ENCODE data around the gene SEC16B. TPM values are rescaled to one million over a fixed set of nuclear protein-coding genes. Genes with fewer than 3 reads are reported as not detected.

Gene SEC16B, protein sequence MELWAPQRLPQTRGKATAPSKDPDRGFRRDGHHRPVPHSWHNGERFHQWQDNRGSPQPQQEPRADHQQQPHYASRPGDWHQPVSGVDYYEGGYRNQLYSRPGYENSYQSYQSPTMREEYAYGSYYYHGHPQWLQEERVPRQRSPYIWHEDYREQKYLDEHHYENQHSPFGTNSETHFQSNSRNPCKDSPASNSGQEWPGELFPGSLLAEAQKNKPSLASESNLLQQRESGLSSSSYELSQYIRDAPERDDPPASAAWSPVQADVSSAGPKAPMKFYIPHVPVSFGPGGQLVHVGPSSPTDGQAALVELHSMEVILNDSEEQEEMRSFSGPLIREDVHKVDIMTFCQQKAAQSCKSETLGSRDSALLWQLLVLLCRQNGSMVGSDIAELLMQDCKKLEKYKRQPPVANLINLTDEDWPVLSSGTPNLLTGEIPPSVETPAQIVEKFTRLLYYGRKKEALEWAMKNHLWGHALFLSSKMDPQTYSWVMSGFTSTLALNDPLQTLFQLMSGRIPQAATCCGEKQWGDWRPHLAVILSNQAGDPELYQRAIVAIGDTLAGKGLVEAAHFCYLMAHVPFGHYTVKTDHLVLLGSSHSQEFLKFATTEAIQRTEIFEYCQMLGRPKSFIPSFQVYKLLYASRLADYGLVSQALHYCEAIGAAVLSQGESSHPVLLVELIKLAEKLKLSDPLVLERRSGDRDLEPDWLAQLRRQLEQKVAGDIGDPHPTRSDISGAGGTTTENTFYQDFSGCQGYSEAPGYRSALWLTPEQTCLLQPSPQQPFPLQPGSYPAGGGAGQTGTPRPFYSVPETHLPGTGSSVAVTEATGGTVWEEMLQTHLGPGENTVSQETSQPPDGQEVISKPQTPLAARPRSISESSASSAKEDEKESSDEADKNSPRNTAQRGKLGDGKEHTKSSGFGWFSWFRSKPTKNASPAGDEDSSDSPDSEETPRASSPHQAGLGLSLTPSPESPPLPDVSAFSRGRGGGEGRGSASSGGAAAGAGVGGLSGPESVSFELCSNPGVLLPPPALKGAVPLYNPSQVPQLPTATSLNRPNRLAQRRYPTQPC
- not detected for total RNA-seq

DNA sequence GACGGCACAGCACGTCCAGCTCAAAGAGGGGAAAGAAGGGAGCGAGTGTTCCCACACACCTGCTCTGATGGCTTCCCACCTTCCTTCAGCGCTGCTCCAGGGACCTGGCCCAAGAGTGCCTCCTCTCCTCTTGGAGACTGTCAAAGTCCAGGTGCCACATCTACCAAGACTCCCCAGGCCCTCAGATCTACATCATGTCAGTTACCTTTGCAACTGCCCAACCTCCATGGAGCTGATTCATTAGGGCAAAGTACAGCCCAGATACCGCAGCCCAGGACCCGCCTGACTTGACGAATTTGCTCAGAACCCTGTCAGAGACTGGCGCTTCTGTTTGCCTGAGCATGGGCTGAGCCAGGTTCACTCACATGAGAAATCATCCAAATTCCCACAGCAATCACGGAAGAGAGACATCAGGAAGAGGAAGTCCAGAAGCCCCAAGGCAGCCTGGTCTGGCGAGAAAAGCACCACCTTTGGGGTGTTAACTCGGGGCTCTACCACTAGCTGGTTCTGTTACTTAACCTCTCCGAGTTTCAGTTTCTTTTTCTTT lies at the start of gene SEC16B:
Gene SEC16B (minus strand): TSS at position 234 of the 547 bp plus-strand sequence. CDS start 2,077 bp downstream, outside the sequence.
- Histone ChIP-seq H3K4me1 (ENCODE audit: insufficient read depth, low read length) (no peaks in the 10 kb centered on the region), H3K9me3 (ENCODE audit: low read depth, low read length) (no peaks in the 10 kb centered on the region), H3K27me3 (ENCODE audit: insufficient read depth, low read length) (no peaks in the 10 kb centered on the region), H3K4me3 (ENCODE audit: low read length) (no peak within 1 kb of the TSS)

DNA sequence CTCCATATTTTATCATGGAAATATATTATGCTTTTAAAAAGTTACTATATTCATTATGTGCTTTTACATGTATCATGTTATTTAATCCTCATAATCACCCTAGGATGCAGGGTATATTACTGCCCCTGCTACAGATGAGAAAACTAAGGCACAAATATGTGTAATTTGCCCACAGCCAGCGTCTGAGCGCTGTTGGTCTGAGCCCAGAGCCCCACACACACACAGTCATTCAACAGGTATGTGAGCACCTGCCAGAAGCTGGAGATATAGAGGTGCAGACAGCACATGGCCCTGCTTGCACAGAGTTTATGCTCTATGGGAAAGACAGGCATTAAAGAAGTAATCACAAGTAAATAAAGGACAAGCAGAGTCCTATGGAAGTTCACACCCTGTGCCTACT lies 49.8 kb upstream of the SEC16B start:
- Histone ChIP-seq H3K4me3 (ENCODE audit: low read length) (no peak overlapping the region), H3K4me1 (ENCODE audit: insufficient read depth, low read length) (no peaks in the 10 kb centered on the region), H3K9me3 (ENCODE audit: low read depth, low read length) (peaks cover 4% of the 10 kb centered on the region), H3K27me3 (ENCODE audit: insufficient read depth, low read length) (no peaks in the 10 kb centered on the region)

DNA sequence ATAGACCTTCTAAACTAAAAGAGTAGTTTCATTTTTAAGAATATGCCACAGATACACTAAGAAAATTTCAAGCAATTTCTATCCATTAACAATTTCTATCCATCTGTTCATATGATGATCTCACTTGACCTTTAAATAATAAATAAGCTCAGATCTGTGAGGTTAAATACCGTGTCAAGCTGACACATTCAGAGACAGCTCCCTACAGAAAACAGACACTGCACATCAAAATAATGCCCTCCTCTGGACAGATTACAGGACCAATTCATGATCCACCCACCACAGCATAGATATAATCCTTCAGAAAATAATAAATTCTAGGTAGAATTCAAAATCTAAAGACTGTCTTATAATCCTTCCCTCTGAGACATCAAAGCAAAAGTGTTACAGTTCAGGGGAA lies 49.4 kb upstream of the SEC16B start:
- Histone ChIP-seq H3K9me3 (ENCODE audit: low read depth, low read length) (peaks cover 4% of the 10 kb centered on the region), H3K27me3 (ENCODE audit: insufficient read depth, low read length) (no peaks in the 10 kb centered on the region), H3K4me1 (ENCODE audit: insufficient read depth, low read length) (no peaks in the 10 kb centered on the region)

DNA sequence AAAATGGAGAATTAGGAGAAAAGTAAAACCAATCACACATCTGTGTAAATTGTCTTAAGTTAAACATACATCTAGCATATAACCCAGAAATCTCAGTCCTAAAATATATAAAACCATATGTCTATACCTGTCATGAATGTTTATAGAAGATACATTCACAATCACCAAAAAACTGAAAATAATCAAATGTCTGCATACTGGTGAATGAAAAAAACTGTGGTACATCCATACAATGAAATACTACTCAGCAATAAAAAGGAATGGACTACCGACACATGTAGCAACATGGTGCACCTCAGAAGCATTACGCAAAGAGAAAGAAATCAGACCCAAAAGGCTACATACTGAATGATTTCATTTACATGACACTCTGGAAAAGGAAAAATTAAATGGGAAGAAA lies 47.7 kb upstream of the SEC16B start:
- Histone ChIP-seq H3K9me3 (ENCODE audit: low read depth, low read length) (peaks cover 4% of the 10 kb centered on the region), H3K4me1 (ENCODE audit: insufficient read depth, low read length) (no peaks in the 10 kb centered on the region), H3K4me3 (ENCODE audit: low read length) (no peak overlapping the region), H3K27me3 (ENCODE audit: insufficient read depth, low read length) (no peaks in the 10 kb centered on the region)

More for the DNA sequence above, 49.4 kb upstream of the SEC16B start:
- H3K4me3 ChIP-seq (ENCODE audit: low read length): no peak overlapping the region

DNA sequence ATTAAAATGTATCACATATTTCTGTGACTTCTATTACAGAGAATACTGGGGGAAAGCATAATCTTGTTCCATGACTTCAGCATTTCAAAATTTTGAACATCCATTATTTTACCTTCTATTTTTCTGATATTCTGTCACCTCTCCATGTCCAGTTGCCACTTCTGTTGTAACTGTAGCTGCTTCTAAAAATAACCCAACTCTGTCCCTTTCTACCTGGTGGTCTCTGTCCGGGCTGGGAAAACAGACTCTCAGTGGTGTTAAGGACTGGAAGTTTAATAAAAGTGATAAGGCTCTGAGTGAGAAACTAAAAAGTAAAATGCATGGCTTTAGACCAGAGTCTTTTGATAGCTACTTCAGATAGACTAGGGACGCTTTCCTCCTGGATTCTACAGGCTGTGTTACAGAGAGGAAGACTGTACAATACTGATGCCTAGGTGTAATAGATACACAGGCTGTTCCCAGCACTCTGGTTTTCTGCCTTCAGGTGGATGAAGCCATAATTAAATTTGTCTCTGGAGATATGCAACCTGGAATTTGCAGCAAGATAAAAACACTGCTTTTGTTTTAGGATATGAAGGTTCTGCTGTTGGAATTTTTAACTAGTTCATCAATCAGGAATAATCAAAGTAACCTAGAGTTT lies 42.1 kb upstream of the SEC16B start:
- H3K27me3 ChIP-seq (ENCODE audit: insufficient read depth, low read length): no peaks in the 10 kb centered on the region

DNA sequence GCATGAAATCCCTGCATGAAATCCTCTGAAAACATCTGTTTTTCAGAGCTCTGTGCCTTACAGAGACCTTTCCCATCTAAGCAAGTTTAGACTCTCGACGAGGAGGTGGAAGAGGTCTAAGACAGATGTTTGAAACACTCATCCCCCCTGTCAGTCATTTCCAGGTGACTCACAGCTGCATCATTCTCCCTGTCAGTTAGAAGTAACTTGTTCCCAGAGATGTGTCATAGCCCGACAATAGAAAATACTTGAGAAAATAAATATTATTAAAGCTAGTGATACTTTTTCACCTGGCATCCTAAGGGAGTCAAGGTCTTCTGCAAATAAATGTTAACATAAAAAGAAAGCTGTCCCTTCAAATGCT lies 41.6 kb upstream of the SEC16B start:
- H3K27me3 ChIP-seq (ENCODE audit: insufficient read depth, low read length): no peaks in the 10 kb centered on the region
- no peak overlapping the region for H3K4me3 ChIP-seq (ENCODE audit: low read length)

More for the DNA sequence above, 42.1 kb upstream of the SEC16B start:
- Histone ChIP-seq H3K9me3 (ENCODE audit: low read depth, low read length) (peaks cover under 1% of the 10 kb centered on the region), H3K4me1 (ENCODE audit: insufficient read depth, low read length) (no peaks in the 10 kb centered on the region), H3K4me3 (ENCODE audit: low read length) (no peak overlapping the region)

DNA sequence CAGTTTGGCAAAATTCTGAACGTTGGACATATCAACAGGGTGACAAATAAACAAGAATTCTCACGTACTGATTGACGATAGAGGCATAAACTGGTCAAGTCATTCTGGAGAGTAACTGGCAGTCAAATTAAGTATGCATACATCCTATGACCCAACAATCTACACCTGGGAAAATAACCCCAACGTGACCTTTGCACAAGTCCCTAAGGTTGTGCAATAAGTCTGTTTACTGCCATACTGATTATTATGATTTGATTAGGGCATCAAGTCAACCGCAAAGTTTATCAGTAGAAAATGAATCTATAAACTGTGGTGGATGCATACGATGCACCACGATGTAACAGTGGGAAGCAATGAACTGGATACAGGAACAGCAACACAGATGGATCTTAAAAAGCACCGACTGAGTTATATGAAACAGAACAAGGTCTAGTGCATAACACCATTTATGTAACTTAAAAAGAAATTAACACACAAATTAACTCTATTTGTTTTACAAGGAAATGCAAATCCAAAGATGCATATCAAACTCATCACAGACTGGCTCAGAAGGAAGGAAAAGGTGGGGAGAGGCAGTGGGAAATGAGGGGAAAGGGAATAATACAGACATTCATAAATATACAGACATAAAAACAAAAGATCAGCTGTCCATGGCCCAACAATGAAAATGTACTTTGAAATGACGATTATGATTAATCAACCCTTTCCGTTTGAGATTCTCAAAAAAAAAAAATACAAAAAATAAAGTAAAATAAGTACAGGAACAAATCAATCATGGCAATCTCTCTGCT lies 41.0 kb upstream of the SEC16B start:
- Histone ChIP-seq H3K9me3 (ENCODE audit: low read depth, low read length) (no peaks in the 10 kb centered on the region), H3K27me3 (ENCODE audit: insufficient read depth, low read length) (no peaks in the 10 kb centered on the region), H3K4me3 (ENCODE audit: low read length) (no peak overlapping the region), H3K4me1 (ENCODE audit: insufficient read depth, low read length) (no peaks in the 10 kb centered on the region)

More for the DNA sequence above, 41.6 kb upstream of the SEC16B start:
- Histone ChIP-seq H3K4me1 (ENCODE audit: insufficient read depth, low read length) (no peaks in the 10 kb centered on the region), H3K9me3 (ENCODE audit: low read depth, low read length) (no peaks in the 10 kb centered on the region)

DNA sequence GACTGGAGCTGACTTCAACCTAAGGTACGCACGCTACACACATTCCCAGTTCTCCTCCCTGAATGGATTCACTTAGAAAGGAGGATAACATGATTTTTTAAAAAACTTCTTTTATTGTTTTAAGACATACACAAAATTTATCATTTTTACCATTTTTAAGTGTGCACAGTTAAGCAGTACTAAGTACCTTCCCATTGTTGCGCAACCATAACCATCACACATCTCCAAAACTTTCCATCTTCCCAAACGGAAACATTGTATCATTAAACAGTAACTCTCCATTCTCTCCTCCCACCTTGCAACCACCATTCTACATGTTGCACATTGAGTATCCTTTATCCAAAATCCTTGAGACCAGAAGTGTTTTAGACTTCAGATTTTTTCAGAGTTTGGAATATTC lies 36.2 kb upstream of the SEC16B start:
- no peaks in the 10 kb centered on the region for H3K27me3 ChIP-seq (ENCODE audit: insufficient read depth, low read length)
- H3K9me3 ChIP-seq (ENCODE audit: low read depth, low read length): no peaks in the 10 kb centered on the region
- H3K4me3 ChIP-seq (ENCODE audit: low read length): no peak overlapping the region
- H3K4me1 ChIP-seq (ENCODE audit: insufficient read depth, low read length): no peaks in the 10 kb centered on the region

DNA sequence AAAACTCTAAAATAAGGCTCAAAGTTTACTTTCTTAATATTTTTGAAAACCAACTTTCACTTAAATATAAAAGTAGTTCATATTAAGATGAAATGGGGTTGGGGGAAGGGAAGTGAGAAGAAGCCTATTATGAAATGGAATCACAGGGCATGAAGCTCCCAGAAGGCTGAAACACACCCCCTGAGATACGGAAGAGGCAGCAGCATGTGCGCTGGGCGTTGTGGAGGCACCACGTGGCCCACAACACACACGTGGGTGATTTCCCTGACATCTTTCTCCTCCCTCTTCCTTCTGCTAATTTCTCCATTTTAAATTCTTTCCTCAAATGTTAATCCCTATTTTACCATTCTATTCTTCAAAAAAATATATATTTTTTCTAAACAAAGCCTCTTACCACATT lies 35.6 kb upstream of the SEC16B start:
- Histone ChIP-seq H3K9me3 (ENCODE audit: low read depth, low read length) (no peaks in the 10 kb centered on the region), H3K27me3 (ENCODE audit: insufficient read depth, low read length) (no peaks in the 10 kb centered on the region), H3K4me1 (ENCODE audit: insufficient read depth, low read length) (no peaks in the 10 kb centered on the region), H3K4me3 (ENCODE audit: low read length) (no peak overlapping the region)

DNA sequence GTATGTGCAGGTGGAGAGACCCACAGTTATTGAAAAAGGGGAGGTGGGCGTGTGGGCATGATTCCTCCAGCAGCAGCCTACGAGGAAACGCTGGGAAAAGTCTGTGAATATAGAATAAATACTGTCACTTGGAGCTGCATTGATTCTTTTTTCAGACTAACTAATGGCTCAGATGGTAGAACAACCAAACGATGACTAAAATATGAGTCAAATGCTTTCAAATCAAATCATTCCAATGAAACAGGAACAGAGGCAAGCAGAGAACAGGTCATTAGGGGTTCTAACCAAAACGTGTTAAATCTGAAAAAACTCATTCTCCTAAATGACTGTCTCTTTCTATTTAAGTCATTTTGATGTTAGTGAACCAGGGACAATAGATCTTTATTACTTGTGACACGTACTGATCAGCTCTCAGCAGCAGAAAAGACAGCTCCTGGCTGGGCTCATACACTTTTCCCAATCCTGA lies 35.1 kb upstream of the SEC16B start:
- Histone ChIP-seq H3K4me3 (ENCODE audit: low read length) (no peak overlapping the region), H3K9me3 (ENCODE audit: low read depth, low read length) (no peaks in the 10 kb centered on the region), H3K4me1 (ENCODE audit: insufficient read depth, low read length) (no peaks in the 10 kb centered on the region), H3K27me3 (ENCODE audit: insufficient read depth, low read length) (no peaks in the 10 kb centered on the region)

DNA sequence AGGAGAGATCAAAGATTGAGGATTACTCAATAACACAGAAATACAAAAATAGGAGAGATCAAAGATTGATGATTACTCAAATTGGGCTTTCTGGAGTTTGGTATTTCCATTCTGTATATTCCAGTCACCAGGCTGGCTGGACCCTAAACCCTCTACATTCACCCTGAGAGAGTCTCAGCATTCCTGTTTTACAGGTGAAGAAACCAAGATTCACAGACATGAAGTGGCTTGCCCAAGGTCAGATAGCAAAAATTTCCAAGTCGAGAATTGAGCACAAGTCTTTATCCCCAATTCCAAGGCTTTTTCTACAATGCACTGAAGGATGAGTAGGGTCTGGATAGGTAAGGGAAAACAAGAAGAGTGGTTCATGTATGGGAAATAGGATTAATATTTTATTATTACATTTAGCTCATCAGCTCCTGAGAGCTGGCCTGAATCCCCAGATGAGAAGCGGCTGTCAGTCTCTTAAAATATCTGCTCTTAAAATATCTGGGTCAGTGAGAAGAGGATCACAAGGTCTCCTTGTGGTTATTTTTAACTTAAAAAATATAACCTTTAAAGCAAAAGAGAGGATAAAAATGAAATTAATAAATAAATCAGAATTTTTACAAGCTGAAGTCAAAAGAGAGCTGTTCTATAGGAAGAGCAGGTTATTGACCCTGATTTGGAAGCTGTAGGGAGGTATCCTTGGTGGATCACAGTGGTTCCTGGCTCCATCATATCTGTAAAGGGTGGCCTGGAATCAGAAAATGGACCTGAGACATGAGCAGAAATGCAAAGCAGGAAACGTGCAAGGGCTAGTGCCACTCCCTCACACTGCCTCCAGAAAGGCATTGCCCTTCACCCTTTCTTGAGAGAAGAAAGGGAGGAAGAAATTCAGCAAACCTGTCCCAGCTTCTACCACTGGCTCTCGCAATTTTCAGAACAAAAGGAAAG lies 29.1 kb upstream of the SEC16B start:
- no peaks in the 10 kb centered on the region for H3K4me1 ChIP-seq (ENCODE audit: insufficient read depth, low read length)
- H3K9me3 ChIP-seq (ENCODE audit: low read depth, low read length): no peaks in the 10 kb centered on the region
- no peak overlapping the region for H3K4me3 ChIP-seq (ENCODE audit: low read length)
- no peaks in the 10 kb centered on the region for H3K27me3 ChIP-seq (ENCODE audit: insufficient read depth, low read length)

DNA sequence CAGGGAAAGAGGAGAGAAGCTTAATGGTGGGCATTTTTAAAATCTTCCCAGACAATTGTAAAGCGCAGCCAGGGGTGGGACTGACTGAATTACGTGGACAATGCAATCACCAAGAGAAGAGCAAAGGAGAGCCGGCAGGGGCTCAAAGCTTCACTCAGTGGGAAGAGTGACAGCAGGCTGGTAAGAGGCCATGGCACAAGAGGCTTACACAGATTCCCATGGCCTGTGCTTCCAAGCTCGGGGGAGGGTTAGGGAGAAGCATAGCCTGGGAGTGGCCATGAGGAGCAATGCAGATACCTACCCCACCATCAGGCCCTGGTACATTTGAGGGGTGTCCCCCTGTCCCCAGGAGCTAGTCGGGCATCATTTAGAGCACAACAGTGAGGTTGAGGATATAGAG lies 27.1 kb upstream of the SEC16B start:
- no peaks in the 10 kb centered on the region for H3K27me3 ChIP-seq (ENCODE audit: insufficient read depth, low read length)
- no peaks in the 10 kb centered on the region for H3K9me3 ChIP-seq (ENCODE audit: low read depth, low read length)
- H3K4me3 ChIP-seq (ENCODE audit: low read length): no peak overlapping the region
- H3K4me1 ChIP-seq (ENCODE audit: insufficient read depth, low read length): no peaks in the 10 kb centered on the region

DNA sequence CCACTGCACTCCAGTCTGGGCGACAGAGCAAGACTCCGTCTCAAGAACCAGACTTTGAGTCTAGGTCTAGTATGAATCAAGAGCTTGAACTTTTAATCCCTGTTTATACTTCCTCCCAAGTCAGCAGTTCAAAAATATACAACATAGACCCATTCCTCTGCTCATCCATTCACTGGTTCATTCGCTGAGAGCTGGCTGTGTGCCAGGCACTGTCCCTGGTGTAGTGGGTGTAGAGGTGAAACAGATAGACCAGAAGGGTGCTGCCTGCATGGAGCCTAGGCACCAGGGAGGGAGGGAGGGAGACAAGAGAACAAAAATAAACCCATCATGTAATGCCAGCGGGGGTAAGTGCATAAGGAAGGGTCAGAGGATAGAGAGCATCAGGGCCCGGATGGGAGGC lies 25.5 kb upstream of the SEC16B start:
- Histone ChIP-seq H3K9me3 (ENCODE audit: low read depth, low read length) (no peaks in the 10 kb centered on the region), H3K27me3 (ENCODE audit: insufficient read depth, low read length) (no peaks in the 10 kb centered on the region), H3K4me1 (ENCODE audit: insufficient read depth, low read length) (no peaks in the 10 kb centered on the region), H3K4me3 (ENCODE audit: low read length) (no peak overlapping the region)

All from mononuclear cell (primary cell).